ENCODE data around the gene ADAMTS2.

DNA sequence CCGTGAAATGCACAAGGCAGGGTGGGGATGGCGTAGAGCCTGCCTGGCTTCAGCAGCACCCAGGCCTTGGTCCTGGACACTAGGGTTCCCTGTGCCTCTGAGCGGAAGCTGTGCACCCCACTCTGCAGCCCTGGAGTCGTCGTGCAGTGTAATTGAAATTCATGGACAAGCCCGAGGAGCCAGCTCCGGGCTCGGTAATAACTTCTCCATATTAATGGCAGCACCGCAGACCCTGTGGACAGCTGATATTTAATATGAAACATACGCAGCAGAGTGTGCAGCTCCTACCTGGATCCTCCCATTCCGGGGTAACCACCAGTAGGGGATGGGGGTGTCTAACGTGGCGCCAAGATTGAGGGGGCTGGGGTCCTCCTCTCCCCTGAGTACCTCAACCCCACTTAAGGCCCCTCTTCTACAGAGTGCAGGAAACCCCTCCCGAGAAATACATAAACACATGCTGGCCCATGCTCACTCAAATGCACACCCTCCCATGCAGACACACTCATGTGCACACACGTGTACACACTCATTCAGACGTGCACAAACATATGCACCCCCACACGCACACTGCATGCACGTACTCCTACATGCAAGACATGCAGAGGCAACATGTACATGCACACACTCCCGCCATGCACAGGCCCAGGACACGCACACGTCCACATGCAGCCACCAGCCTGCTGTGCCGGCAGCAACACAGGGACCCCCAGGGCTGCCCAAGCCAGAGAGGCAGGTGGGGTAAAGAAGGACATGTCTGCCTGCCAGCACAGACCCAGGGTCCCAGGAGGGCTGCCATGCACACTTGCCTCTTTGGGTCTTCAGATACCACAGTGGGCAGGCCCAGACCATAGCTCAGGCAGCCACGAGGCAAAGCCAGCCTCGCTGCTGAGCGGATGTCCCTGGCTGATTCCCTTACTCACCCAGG, 8.1 kb downstream of the ADAMTS2 start:
- TF ChIP-seq, protein P1, sequence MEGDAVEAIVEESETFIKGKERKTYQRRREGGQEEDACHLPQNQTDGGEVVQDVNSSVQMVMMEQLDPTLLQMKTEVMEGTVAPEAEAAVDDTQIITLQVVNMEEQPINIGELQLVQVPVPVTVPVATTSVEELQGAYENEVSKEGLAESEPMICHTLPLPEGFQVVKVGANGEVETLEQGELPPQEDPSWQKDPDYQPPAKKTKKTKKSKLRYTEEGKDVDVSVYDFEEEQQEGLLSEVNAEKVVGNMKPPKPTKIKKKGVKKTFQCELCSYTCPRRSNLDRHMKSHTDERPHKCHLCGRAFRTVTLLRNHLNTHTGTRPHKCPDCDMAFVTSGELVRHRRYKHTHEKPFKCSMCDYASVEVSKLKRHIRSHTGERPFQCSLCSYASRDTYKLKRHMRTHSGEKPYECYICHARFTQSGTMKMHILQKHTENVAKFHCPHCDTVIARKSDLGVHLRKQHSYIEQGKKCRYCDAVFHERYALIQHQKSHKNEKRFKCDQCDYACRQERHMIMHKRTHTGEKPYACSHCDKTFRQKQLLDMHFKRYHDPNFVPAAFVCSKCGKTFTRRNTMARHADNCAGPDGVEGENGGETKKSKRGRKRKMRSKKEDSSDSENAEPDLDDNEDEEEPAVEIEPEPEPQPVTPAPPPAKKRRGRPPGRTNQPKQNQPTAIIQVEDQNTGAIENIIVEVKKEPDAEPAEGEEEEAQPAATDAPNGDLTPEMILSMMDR (IDR thresholded peaks at IDR 0.05) = no peak
- no peak for TF ChIP-seq POLR2A (IDR thresholded peaks at IDR 0.05)
